Activated CD4-positive, alpha-beta T cell treated with anti-CD3 and anti-CD28 coated beads, Interleukin-2, amount 50 U/mL, for 16 hours (primary cell): ENCODE data around the gene CTXN1.
"Not testable (repeated sequence)": the region's sequence is repeated elsewhere in the genome, so short reads cannot be mapped to it uniquely, and the experiment has no call there.

ENCODE experiments used
- DNase-seq: peaks from one replicate; pipeline ENCODE4 v3.0.0-alpha.2; 2020

CTXN1 gene

DNA sequence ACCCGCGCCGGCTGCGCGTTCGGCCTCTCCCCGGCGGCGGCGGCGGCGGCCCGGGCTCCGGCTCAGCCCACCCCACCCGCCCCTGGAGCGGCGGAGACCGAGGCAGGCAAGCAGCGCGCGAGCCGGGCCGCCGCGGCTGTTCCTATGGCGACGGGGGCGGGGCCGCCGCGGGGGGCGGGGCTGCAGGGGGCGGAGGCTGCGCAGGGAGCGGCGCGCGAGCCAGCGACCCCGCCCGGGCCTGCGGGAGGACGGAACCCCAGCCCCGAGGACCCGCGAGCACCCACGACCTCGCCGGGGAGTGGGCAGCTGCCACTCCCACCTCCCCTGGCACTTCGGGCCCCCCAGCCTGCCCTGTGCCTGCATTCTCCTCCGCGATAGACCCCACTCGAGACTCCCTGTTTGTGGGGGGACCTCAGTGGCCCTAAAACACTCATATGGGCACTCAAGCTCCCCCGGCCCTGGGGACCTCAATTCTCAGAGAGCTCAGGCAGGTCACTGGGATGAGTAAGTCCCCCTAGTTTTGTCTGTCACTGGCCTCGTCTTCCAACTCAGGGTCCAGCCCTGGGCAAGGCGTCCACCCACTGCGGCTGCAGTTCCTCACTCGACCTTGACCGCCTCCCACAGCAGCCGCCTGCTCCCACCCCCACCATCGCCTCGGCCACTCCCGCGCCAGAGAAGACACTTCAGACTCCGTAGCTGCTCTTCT is at the start of gene CTXN1:
CTXN1 (minus strand) TSS at position 115 of the 706 bp plus-strand sequence. CDS start 597 bp downstream, outside the sequence.
- DNase-seq, result peak; percentile 76

DNA sequence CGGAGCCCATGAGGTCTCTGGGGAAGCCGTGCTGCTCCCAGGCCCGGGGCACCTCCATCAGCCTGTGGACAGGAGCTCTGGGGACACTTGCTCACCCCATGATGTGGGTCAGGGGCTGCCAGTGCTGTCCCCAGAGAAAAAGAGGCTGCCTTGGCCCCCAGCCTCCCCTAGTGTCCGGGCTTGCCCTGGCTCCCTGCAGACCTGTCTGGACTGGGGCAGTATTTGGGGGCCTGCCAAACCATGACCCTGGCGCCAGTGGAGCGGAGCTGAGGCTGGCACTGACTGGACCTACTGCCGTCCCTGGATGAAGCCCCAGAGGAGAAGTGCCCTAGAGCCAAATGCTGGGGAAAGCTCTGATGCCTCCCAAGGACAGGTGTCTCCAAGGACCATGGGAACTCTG is 49.1 kb upstream of the CTXN1 start:
- no peak for DNase-seq

DNA sequence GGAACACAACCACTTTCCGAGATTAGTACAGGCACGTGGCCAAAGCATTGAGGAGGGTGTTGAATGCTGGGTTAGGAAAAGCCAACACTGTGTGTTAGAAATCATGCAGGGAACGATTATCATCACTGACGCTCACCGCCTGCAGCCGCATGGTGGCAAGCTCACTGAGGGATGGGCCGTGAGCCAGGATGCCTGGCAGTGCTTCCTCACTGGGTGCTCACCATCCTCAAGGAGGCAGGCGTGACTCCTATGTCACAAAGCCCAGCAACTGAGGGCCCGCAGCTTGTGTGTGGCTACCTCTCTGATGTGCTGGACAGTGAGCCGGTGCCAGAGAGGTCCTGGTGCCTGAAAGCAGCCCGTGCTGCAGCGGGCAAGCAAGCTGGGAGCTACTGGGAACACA is 47.9 kb upstream of the CTXN1 start:
- no peak for DNase-seq

DNA sequence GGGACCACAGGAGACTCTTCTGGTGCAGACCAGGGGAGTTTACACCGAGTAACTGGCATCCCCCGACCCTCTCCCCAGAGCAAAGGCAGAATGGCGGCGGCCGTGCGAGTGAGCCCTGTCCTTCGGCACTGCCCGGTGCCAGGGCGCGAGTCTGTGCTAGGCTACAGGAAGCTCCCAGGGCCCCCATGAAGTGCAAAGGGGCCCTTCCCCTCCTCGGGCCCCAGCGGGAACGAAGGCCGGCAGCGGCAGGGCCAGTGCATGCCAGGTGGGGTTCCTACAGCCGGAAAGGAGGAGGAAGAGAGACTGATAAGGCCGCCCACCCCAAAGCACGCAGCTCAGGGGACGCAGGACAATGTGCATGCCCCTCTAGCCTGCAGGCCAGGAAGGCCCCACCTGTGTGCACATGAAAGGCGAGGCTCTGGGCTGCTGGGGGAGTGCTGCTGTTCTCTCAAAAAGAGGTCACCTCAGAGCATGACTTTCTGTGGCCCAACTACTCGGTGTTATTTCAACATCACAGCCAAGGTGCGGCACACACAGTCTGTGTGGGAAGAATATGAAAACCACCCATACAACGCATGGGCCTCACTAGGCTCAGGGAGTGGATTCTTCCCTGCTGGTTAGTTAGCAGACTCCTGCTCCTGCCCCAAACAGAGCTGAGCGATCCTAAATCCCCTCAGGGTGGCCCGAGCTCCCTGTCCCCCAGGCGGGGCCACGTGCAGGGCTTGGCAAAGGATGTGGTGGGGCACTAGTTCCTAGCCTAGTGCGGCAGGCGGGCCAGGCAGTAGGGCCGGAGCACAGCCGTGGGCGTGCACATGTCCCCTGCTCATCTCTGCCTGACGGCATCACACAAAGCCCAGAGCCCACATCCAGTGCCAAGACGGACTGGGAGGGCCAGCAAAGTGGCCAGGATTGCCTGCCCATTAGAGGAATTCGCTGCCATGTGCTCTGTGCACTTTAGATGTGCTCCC is 45.9 kb upstream of the CTXN1 start:
- DNase-seq, result no peak

DNA sequence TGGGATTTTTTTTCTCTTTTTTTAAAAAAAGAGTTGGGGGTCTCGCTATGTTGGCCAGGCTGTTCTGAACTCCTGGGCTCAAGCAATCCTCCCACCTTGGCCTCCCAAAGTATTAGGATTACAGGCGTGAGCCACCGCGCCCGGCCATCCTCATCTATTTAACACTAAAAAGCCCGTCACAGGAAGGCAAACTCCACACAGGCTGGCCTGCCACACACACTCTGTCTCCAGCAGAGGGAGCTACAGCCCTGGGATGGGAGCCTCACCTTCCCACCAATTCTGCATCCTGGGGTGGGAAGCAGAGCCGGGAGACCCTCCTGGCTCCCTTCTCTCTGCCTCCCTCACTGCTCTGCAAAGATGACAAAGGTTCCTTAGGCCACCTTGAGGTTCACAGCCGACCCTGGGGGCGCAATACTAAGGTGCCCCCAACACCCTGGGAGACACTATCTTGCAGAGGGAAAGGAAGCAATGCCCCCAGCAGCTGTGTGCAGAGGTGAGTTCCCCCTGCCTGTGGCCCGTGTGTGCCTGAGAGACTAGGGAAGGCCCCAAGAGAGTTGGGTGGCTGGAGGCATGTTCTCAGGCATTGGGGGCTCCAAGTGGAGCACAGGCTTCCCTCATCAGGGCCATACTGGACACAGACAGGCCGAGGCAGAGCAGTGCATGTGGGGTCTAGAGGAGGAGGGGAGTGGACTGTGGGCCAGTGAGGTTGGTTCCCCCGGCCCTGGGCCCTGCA is 44.9 kb upstream of the CTXN1 start:
- peak; percentile 30 for DNase-seq

DNA sequence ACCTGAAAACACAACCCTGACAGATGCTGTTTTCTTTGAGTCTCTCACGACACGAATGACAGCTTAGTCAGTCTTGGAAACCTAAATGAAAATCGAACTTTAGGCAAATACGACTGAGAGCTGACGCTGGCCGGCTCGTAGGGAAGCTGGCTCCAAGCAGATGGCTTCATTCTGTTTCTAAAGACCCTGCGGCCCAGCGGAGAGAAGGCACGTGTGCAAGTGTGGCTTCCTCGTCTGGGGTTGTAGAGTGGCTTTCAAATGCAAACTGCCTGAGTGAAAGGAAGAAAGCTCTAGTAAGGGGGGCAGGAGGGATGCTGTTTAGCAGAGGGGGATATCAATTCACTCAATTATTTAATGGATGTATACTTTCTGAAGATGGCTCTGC is 43.6 kb upstream of the CTXN1 start:
- DNase-seq, result no peak

DNA sequence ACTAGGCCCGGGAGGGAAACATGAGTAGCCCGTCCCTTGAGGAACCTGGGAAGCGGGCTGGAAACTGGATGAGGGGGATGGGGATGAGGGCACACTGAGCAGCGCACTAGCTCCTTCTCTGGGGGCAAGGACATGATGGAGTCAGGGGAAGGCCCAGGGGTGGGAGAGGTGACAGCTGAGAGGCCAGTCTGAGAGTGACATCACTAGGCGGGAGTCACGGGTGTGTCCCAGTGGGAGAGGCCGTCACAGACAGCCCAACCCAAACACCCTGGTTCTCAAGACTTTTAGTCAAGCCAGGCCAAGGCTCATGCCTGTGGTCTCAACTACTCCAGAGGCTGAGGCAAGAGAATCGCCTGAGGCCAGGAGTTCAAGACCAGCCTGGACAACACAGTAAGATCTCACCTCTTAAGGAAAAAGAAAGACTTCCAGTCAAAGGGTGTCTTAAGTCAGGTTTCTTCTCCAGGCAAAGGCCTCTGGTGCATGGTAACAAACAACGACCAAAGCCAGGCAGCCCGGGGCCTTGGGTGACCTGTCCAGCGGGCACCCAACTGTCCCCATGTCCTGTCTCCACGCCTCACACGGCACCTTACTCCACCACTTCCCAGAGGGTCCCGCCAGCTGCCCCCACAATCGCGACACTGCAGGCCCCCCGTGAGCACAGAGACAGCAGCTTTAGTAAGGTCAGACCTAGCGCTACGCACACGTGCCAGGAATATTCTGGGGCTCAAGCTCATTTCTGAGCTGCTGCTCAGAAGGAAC is 43.0 kb upstream of the CTXN1 start:
- no peak for DNase-seq

DNA sequence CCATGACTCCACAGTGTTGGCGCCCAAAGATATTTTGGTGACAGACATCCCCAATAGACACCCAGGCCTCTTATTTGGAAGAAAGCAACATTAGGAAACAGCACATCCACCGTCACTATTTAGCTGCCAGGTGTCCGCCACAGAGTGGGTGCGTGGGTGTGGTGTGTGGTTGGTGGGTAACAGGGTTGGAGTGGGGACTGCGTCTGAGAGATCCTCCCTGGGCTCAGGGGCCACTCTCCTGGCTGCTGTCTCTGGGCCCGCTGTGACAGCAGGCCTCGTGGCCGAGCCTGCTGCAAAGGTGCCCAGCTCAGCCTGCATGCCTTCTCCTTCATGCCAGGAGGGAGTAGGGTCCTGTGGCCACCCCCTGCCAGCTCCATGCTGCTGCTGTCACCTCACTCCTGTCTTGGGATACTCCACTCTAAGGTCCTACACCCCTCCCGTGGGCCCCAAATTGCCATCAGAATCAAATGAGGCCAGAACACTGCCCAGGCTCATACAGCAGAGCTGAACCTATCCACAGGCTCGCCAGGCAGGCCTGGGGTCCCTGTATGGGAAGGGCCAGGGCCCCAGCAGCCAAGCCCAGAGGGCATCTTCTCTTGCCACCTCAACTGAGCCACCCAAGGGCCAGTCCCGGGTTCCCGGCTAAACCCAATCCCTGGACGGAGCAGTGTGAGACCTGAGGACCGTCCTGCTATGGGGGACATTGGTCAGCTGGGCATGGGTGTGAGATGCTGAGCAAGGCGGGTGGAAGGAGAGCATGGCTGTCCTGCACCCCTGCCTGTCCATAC is 42.3 kb upstream of the CTXN1 start:
- DNase-seq, result no peak

DNA sequence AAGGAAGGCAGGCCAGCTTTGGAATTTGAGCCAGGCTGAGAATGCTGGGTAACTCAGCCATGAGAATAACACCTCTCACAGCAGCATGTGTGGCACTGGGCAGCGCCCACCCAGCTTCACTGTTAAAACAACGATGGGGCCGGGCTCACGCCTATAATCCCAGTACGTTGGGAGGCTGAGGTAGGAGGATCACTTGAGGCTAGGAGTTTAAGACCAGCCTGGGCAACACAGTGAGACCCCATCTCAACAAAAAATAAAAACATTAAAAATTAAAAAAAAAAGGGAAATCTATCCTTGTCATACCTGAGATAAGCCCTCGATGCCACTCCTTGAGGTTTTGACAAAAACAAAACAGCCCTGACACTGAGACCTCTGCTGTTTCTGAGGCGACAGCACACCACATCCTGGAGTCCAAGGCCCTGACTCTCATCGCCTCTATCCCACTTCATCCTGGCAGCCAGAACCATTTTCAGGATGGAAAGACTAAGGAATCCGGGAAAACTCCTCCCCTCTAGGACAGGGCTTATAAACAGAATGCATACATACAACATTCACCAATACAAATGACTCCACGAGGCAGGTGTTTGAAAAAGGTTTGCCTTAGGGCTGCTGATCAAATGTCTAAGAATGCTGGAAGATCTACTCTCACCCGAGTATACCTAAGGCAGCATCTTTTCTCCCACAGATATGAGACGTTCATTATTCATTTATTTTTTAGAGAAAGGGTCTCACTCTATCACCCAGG is 40.2 kb upstream of the CTXN1 start:
- no peak for DNase-seq

DNA sequence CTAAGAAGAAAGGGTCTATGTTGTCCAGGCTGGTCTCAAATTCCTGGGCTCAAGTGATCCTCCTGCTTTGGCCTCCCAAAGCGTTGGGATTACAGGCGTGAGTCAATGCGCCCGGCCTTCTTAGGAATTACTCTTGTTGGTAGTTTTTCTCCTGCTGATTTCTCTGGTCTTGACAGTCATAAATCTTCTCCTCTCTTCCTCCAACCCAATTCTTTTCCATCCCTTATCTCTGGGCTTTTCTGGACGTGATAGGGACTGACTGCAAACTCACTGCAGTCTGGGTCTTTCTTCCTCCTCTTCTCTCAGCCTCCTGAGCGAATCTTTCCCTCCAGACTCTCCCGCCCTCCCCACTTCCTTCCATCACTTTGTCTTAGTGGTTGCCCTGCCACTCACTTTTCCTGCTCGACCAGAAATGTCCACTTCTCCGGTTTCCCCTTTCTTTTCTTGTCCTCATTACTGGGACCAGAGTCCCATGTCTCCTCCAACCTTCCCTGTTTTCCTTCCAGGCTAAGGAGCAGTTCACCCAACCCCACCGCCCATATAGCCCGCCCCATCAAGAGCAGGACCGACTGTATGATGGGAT is 39.4 kb upstream of the CTXN1 start:
- no peak for DNase-seq

DNA sequence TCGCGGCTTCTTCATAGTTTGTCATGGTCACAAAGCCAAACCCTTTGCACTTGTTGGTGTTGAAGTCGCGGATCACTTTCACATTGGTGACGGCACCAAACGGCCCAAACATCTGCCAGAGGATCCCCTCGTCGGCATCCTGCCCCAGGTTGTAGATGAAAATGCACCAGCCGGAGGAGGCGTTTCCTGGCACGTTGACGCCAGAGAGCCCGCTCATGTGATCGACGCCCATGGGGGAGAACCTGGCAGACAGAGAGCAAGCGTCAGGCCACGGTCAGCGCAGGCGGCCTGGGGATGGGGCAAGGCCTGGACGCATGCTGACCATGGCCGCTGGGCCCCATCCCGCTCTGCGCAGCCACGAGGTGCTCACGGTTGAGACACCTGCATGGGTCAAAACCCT is 37.6 kb upstream of the CTXN1 start:
- no peak for DNase-seq

DNA sequence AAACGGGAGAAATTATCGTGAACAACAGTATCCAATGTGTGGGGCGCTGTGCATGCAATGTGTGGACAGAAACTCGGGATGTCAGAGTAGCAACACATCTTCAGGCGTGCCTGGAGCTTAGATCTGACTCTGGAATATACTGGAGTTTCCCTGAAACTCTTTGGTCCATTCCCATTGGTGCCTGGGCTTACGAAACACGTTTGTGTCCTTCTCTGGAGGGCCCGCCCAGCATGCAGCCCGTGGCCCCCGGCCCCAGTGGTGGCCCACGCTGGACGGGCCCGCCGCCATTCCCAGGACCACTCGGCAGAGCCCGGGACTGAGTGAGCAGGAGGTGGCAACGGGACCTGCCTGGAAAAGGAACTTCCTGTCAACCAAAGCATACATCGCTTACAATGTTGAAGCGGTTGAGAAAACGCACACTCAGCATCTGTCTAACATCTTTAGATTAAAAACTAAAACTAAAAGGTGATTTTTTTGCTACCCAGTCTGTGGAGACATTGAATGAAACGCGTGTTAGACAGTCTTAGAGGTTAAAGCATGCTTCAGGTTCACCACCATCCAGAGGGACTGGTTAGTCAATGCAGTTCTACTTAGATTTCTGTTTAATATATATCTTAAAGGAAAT is 36.8 kb upstream of the CTXN1 start:
- no peak for DNase-seq

DNA sequence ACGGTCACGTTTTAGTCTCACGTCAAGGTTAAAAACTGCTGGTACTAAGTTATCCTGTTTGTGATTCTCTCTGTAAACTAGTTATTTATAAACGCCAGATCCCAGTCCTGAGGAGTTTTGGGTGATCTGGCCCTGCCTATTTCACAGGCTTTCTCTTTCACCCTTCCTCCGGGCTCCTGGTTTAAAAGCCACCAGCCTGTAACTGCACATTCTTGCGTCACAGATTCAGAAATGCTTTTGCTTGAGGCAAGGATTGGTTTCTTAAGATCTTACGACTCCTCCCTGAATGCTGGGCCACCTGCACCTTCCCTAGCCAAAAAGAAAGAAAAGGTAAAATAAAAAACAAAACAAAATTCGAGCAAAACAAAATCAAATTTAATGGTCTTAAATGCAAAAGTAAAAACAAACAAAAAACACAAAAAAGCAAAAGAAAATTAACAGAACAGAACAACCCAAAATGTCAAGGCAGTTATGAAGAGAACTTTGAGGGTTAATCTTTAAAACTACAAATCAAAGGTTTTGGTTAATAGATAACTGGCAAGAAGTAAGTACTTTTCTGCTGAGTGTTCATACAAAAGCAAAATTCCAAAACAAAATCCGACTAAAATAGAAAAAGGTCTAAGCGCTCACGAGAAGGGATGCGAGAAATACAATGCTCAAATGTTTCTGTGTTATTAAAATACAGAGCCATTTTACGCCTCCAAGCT is 36.1 kb upstream of the CTXN1 start:
- DNase-seq, result no peak

DNA sequence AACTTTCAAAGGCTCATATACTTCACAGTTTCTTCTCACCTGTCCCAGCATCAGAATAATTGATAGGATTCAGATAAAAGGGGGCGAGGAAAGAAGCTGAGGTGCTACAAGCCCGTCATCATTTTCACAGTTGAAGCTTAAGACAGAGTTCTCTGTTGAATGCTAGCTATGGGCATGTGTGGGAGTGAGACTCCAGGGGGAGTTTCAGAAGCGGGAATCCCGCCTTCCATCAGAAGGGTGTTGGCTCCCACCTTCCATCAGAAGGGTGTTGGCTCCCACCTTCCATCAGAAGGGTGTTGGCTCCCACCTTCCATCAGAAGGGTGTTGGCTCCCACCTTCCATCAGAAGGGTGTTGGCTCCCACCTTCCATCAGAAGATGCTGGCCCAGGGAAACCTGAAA is 35.1 kb upstream of the CTXN1 start:
- DNase-seq, result not testable (repeated sequence)

DNA sequence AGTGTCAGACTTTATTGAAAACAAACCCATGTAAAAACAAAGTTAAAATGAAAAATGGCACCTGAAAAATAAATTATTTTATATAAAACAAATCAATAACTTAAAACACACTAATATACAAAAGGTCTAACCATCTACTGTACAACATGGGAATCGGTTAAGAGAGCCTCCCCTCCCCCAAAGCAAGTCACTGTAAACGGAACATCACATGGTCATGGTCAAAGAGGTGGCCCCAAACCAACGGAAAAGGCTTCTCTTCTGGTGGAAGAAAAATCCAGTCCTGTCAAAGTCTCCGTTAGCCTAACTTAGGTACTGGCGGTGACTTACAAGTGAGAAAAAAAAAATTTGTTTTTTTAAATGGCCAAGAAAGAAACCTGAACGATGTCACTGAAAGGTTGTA is 33.3 kb upstream of the CTXN1 start:
- no peak for DNase-seq

DNA sequence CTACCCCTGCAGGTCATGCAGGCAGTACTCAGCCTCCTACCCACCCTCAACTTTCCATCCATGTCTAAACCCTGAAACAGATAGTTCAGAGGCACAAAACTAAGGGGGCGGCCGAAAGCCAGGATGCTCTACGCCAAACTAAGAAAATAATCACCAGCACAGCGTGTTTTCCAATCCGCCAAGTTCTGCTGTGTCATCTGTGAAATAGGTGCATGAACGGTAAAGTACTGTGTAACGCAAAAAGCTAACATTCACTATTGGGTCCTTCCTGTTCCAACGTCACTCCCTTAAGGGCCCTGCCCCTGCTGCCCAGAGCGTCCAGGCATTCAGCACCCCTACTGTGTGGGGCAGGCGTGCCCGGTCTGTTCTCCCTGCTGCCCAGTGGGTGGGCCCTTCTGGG is 29.8 kb upstream of the CTXN1 start:
- DNase-seq, result no peak

DNA sequence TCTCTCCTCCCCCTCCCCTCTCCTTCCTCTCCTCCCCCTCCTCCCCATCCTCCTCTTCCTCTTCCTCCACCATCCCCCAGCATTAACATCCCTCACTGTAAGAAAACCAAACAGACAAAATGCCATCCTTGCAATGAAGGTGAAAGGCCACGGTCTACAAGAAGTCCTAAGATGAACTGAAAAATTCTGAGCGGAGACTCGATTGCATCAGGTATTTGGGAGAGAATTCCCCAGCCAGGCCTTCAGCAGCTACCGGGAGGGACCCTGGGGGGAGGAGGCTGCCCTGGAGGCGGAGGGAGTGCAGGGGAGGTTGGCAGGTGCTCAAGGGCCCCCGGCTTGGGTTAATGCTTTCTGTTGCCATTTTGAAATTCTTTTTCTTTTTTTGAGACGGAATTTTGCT is 27.6 kb upstream of the CTXN1 start:
- DNase-seq, result no peak

DNA sequence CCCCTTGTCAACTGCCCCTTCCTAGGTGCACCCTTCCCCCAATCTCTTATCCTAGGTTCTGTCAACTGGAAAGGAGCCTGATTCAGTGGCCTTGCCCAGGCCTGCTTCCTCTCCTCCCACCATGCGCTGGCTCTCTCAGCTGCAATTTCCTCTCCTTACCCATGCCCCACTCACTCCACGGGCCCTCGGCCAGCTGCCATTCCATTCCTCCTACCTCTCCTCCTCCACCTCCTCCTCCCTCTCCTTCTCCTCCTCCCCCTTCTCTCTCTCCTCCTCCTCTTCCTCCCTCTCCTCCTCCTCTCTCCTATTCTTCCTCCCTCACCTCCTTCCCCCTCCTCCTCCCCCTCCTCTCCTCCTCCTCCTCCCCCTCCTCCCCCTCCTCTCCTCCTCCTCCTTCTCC is 27.1 kb upstream of the CTXN1 start:
- DNase-seq, result no peak

DNA sequence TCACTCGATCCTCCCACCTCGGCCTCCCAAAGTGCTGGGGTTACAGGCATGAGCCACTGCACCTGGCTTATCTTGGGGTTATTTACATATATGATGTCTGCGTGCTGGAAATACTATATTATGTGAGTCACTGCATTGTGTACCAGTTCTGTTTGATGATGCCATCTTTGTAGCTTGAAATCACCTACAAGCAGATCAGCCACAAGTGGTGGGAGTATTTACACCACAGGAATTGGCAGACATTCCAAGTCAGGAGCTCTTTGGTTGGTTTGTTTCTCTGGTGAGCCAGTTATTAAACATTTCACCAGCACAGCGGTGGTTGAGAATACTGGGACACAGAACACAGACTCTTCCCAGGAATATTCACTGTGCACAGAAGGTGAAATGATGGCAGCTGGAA is 22.0 kb upstream of the CTXN1 start:
- no peak for DNase-seq
